Panc1 (cell line): Measurements from ENCODE around the gene USP24.
"Not testable (repeated sequence)": the region's sequence is repeated elsewhere in the genome, so short reads cannot be mapped to it uniquely, and the experiment has no call there.

Experiments used
- POLR2AphosphoS5 ChIP-seq: IDR thresholded peaks from 2 replicates; pipeline ENCODE4 v1.6.1; 2012; ENCODE audit warnings: mild to moderate bottlenecking, low read depth, low read length, moderate library complexity
- SIN3A ChIP-seq: IDR thresholded peaks from 2 replicates; pipeline ENCODE4 v1.6.1; 2012; ENCODE audit warnings: low read depth, mild to moderate bottlenecking, low read length, moderate library complexity, borderline replicate concordance; ENCODE audit not compliant: insufficient read depth
- TCF7L2 ChIP-seq: IDR thresholded peaks from 2 replicates; pipeline ENCODE4 v1.6.1; 2011; ENCODE audit warnings: mild to moderate bottlenecking, low read depth, low read length, inconsistent platforms
- TF ChIP-seq, protein P1 (sequence below): fragments of 450-650 bp; IDR thresholded peaks from 2 replicates; pipeline ENCODE4 v1.5.1; 2017; ENCODE audit warnings: mild to moderate bottlenecking
- TF ChIP-seq, protein P2 (sequence below), 2 experiments: IDR thresholded peaks; 2 replicates each; pipeline ENCODE4 v1.6.1; 2011 to 2012; ENCODE audit warnings: low read depth in 2 of 2, control low read depth in 1 of 2, low read length in 1 of 2, mild to moderate bottlenecking in 1 of 2, moderate library complexity in 1 of 2; ENCODE audit not compliant: insufficient read depth in 1 of 2

DNA sequence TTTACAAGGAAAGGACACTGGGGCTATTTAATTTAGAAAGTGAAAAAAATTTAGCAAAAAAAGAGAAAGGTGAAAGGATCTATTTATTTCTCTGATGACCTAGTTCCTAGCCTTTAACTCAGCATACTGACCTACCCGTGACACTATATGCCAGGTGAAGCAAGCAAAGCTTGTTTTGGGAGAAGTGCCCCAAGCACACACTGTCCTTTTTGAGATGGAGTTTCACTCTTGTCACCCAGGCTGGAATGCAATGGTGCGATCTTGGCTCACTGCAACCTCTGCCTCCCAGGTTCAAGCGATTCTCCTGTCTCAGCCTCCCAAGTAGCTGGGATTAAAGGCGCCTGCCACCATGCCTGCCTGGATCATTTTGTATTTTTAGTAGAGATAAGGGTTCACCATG is 14.6 kb upstream of the USP24 start:
- TF ChIP-seq, protein P1, sequence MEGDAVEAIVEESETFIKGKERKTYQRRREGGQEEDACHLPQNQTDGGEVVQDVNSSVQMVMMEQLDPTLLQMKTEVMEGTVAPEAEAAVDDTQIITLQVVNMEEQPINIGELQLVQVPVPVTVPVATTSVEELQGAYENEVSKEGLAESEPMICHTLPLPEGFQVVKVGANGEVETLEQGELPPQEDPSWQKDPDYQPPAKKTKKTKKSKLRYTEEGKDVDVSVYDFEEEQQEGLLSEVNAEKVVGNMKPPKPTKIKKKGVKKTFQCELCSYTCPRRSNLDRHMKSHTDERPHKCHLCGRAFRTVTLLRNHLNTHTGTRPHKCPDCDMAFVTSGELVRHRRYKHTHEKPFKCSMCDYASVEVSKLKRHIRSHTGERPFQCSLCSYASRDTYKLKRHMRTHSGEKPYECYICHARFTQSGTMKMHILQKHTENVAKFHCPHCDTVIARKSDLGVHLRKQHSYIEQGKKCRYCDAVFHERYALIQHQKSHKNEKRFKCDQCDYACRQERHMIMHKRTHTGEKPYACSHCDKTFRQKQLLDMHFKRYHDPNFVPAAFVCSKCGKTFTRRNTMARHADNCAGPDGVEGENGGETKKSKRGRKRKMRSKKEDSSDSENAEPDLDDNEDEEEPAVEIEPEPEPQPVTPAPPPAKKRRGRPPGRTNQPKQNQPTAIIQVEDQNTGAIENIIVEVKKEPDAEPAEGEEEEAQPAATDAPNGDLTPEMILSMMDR: not testable (repeated sequence)
- TF ChIP-seq TCF7L2, POLR2AphosphoS5, SIN3A: not testable (repeated sequence)
- TF ChIP-seq, protein P2, sequence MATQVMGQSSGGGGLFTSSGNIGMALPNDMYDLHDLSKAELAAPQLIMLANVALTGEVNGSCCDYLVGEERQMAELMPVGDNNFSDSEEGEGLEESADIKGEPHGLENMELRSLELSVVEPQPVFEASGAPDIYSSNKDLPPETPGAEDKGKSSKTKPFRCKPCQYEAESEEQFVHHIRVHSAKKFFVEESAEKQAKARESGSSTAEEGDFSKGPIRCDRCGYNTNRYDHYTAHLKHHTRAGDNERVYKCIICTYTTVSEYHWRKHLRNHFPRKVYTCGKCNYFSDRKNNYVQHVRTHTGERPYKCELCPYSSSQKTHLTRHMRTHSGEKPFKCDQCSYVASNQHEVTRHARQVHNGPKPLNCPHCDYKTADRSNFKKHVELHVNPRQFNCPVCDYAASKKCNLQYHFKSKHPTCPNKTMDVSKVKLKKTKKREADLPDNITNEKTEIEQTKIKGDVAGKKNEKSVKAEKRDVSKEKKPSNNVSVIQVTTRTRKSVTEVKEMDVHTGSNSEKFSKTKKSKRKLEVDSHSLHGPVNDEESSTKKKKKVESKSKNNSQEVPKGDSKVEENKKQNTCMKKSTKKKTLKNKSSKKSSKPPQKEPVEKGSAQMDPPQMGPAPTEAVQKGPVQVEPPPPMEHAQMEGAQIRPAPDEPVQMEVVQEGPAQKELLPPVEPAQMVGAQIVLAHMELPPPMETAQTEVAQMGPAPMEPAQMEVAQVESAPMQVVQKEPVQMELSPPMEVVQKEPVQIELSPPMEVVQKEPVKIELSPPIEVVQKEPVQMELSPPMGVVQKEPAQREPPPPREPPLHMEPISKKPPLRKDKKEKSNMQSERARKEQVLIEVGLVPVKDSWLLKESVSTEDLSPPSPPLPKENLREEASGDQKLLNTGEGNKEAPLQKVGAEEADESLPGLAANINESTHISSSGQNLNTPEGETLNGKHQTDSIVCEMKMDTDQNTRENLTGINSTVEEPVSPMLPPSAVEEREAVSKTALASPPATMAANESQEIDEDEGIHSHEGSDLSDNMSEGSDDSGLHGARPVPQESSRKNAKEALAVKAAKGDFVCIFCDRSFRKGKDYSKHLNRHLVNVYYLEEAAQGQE (IDR thresholded peaks at IDR 0.05; ENCODE audit: insufficient read depth in 1 of 2, low read depth in 2 of 2, low read length in 1 of 2): not testable (repeated sequence)
